Hematopoietic multipotent progenitor cell treated with erythropoietin and hydrocortisone succinate and interleukin-3 and kit ligand, for 6 days (in vitro differentiated cells): Measurements from ENCODE around the gene UBL7.
"Not testable (repeated sequence)": the region's sequence is repeated elsewhere in the genome, so short reads cannot be mapped to it uniquely, and the experiment has no call there.

ENCODE experiments used
- DNase-seq: peaks from one replicate; pipeline ENCODE4 v3.0.0-alpha.2; 2015

UBL7 gene, protein sequence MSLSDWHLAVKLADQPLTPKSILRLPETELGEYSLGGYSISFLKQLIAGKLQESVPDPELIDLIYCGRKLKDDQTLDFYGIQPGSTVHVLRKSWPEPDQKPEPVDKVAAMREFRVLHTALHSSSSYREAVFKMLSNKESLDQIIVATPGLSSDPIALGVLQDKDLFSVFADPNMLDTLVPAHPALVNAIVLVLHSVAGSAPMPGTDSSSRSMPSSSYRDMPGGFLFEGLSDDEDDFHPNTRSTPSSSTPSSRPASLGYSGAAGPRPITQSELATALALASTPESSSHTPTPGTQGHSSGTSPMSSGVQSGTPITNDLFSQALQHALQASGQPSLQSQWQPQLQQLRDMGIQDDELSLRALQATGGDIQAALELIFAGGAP

DNA sequence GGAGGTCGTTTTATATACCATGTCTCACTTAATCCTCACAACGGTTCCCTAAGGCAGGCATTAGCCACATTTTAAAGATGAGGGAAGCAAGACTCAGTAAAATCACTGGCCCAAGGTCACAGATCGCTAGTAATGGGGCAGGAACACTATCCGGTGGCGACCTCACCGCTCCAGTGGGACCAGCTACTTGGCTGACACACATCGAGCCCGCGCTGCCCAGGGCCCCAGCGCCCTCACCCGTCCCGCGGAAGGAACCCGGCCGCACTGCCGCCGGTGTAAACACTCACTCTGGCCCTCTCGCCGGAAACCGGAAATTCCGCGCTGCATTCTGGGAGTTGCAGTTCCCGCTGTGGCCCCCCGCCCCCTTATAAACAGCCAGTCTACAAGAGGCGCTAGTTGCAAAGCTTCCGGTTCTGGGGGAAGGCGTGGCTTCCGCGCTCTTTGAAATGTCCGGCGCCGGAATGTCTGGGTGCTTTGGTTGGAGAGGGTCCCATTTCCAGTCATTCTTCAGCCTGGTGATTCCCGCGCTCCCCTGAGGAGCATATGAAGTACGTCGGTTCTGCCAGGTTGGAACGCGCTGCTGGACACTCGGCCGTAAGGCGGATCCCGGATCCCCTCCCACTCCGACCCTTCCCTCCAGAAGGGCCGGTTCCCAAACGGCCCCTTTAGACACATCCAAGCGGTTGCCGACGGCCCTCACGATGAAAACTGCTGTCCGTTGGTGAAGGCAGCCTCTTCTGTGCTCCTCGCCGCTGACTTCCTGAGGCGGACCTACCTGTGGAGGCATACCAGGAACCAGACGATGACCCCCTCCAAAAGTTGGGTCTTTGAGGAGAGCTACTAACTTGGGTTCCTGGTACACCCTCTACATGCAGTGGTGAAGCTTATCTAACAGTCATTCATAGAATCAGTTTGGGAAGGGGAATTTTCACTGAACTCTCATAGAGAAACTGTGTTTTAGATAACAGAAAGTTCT is at the start of gene UBL7:
Gene UBL7, minus strand, starts transcription at position 290 of the 976 bp plus-strand sequence. CDS start 2,293 bp downstream, outside the sequence.
- DNase-seq: peak; percentile 99

- DNase-seq: no peak
Observed at GRCh38 chr15:74506515-74506840, 45.5 kb upstream of the UBL7 start.

DNA sequence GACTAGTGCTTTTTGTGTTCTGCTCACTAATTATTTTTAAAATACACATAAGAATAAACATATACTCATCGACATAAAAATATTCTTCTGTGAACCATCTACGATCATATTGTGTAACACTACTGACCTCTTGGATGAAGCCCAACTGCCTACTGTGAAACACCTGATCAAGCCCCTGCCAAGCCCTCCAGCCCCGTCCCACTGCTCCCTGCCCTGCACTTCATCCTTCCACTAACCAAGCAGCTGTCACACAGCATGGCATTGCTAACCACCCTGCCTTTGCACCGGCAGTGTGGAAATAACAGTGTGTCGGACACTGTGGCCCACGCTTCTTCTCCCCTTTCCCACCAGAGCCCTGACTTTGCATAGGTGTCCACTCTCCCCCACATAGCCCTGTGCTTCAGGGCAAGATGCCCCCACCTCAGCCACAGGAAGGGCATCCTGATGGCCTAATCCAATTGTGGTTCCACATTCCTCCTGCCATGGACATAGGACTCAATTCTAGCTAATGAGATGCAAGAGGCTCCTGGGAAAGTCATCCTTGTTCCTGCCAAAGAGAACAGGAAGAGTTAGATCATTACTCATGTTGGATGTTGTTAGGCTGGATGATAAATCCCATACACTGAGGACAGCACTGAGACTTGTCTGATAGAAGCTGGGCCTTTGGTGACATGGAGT is 45.0 kb upstream of the UBL7 start:
- DNase-seq: no peak

GRCh38 chr15:74504836-74505235 is 43.9 kb upstream of the UBL7 start:
- DNase-seq: no peak

GRCh38 chr15:74504418-74504817 is 43.5 kb upstream of the UBL7 start:
- no peak for DNase-seq

DNA sequence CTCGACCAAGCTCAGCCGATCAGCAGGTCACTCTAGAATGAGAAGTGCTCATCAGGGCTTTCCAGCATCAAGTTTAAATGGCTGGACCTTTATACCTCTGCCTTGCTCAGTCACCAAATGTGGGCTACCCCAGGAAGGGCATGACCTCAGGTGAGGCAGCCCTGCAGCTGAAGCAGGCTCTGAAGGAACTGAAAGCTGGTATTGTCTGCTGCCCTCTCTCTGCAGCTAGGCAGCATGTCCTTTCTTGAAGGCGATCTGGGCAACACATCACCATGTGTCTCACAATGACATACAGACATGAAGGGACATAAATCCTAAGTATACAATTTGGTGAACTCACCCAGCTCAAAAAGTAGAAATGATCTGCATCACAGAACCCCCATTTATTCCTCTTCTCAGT is 41.3 kb upstream of the UBL7 start:
- DNase-seq: no peak

DNA sequence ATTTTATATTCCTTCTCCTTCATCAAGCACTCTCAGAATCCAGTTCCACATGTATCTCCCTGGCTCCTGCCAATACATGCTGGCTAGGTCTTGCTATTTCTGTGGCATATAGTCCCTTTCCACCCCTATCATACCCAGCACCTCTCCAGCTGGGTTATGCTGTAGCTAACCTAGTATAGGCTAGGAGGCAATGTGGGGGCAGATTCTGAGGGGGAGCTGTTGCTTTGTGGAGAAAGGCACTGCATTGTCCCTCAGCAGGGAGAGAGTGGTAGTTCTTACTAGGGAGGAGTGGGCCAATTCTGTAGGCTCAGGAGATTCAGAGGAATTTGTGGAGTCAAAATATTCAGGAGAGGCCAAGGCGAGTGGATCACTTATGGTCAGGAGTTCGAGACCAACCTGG is 39.4 kb upstream of the UBL7 start:
- DNase-seq: no peak

GRCh38 chr15:74499366-74499765 is 38.4 kb upstream of the UBL7 start:
- DNase-seq: no peak

- no peak for DNase-seq
Observed at GRCh38 chr15:74497584-74497983, 36.6 kb upstream of the UBL7 start.

- no peak for DNase-seq
Observed at GRCh38 chr15:74496648-74497047, 35.7 kb upstream of the UBL7 start.

- no peak for DNase-seq
Observed at GRCh38 chr15:74490339-74490689, 29.4 kb upstream of the UBL7 start.

GRCh38 chr15:74489518-74490338 is 28.8 kb upstream of the UBL7 start:
- DNase-seq: peak; percentile 84

- DNase-seq: no peak
Observed at GRCh38 chr15:74488776-74489175, 27.8 kb upstream of the UBL7 start.

DNA sequence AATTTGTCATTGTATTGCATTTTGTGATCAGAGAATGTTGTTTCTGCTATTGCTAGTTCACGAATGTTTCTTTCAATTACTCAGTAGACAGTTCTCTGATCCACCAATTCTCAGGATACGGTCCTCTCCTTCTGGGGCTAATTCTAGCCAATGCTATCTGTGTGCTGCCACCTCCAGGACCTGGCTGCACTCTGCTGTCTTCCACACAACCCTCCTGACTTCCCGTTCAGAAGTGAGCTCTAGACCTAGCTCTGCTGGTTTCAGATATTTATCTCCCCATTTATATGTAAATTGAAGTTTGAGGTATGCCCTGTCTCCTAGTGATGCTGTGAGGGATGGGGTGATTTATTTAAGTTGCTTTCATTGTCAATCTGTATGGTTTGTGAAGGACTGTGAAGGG is 21.7 kb upstream of the UBL7 start:
- DNase-seq: peak; percentile 41

DNA sequence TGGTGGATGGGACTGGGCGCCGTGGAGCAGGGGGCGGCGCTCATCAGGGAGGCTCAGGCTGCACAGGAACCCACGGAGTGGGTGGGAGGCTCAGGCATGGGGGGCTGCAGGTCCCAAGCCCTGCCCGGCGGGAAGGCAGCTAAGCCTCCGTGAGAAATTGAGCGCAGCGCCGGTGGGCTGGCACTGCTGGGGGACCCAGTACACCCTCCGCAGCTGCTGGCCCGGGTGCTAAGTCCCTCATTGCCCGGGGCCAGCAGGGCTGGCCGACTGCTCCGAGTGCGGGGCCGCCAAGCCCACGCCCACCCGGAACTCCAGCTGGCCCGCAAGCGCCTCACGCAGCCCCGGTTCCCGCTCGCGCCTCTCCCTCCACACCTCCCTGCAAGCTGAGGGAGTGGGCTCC is 19.4 kb upstream of the UBL7 start:
- not testable (repeated sequence) for DNase-seq

DNA sequence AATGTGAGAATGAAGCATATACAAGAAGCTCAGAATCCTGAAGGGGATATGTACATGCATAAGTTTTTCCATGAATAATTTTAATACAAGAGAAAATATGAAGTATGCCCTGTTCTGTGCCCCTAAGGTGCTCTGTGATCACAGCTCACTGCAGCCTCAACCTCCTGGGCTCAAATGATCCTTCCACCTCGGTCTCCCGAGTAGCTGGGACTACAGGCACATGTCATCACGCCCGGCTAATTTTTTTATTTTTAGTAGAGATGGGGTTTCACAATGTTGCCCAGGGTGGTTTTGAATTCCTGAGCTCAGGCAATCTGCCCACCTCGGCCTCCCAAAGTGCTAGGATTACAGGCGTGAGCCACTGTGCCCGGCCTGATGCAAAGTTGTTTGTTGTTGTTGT is 10.7 kb upstream of the UBL7 start:
- DNase-seq: not testable (repeated sequence)

DNA sequence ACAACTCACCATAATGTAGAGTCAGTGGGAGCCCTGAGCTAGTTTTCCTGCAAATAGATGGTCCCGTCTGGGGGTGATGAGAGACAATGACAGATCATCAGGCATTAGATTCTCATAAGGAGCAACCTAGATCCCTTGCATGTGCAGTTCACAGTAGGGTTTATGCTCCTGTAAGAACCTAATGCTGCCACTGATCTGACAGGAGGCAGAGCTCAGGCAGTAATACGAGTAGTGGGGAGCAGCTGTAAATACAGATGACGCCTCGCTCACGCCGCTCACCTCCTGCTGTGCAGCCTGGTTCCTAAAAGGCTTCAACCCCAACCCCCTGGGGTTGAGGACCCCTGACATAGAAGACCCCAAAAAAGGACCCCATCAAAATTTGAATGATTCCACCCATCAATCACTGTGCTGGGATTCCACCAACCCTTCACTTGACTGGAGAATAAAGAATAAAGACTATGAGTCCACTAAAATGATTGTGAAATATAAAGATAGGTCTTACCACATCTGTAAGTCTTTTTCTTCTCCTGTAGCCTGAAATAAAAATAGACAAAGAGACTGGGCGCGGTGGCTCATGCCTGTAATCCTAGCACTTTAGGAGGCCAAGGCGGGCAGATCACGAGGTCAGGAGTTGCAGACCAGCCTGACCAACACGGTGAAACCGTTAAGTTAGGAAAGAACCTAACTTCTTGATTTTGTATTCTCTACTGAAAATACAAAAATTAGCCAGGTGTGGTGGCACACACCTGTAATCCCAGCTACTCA is 9.9 kb upstream of the UBL7 start:
- no peak for DNase-seq

DNA sequence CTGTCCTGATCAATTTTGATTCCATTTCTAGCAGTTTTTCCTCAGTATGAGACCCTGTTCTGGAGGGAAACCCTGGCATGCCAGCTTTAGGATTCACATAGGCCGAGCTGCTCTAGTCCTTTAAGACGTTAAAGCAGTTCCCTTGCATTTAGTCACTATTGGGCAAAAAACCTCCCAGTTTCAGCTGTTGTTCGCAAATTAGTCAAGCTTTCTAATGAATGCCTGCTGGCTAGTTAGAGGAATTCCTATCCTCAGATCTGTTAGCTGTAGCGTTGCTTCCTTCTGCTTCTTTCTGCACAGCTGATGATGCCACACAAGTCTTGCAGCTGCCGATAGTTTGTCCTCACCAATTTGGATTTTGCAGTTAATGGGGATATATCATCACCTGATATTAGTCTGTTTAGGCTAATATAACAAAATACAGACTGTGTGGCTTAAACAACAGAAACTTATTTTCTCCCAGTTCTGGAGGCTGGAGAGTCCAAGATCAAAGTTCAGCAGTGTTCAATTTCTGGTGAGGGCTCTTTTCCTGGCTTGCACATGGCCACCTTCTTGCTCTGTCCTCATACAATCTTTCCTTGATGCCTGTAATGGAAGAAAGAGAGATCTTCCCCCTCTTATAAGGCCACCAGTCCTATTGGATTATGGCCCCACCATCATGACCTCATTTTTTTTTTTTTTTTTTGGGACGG is 7.5 kb upstream of the UBL7 start:
- DNase-seq: no peak

GRCh38 chr15:74466570-74466969 is 5.6 kb upstream of the UBL7 start:
- no peak for DNase-seq

GRCh38 chr15:74464897-74465296 is 3.9 kb upstream of the UBL7 start:
- DNase-seq: no peak

- DNase-seq: peak; percentile 14
Observed at GRCh38 chr15:74464216-74464615, 3.3 kb upstream of the UBL7 start.
